A549 (cell line): ENCODE results near the gene TNFAIP8. TPM values are rescaled to one million over a fixed set of nuclear protein-coding genes. Genes with fewer than 3 reads are reported as not detected.

Source experiments
- ATAC-seq, 2 experiments: fragments of 200-7000 bp in 1 of 2; fragments of >200 bp in 1 of 2; cut with Nextera tagmentation in 1 of 2; cut with Tn5 transposase in 1 of 2; 3 replicates each; pipeline versions ENCODE4 v1.8.0 to v1.9.1; 2018 to 2020; ENCODE audit warnings: mild to moderate bottlenecking in 1 of 2, moderate library complexity in 1 of 2
- CTCF ChIA-PET: fragments of 300-600 bp; sonication (Branson Sonifier 250); formaldehyde crosslinking; extraction: SDS; loops from one replicate; lab custom pipeline; 2021; ENCODE audit warnings: antibody characterized with exemption, inconsistent platforms; lab: Yijun Ruan, JAX
- POLR2A ChIA-PET: fragments of 350-600 bp; formaldehyde crosslinking; extraction: SDS; loops from one replicate; lab custom pipeline; 2021; ENCODE audit warnings: antibody characterized with exemption, inconsistent platforms; lab: Yijun Ruan, JAX
- DNase-seq, 2 experiments: peaks; one replicate each; pipeline versions ENCODE4 v3.0.0 to v3.0.0-alpha.2; 2011 to 2016; ENCODE audit warnings: low read depth in 1 of 2, low spot score in 1 of 2
- FAIRE-seq: peaks from 2 replicates; lab custom pipeline; 2011; peaks lifted over from hg19 to GRCh38; lab: Jason Lieb, UNC
- H3K27ac ChIP-seq, 2 experiments: fragments of >200 bp; sonication (Bioruptor Twin); formaldehyde crosslinking; 3 replicates each; pipeline ENCODE4 v1.5.1; 2016 to 2017
- H3K4me1 ChIP-seq: fragments of >200 bp; sonication (Bioruptor Twin); formaldehyde crosslinking; 3 replicates; pipeline ENCODE4 v1.6.1; 2016
- H3K4me2 ChIP-seq: fragments of >200 bp; sonication (Bioruptor Twin); formaldehyde crosslinking; 3 replicates; pipeline ENCODE4 v1.6.1; 2016
- H3K4me3 ChIP-seq: fragments of >200 bp; sonication (Bioruptor Twin); formaldehyde crosslinking; 3 replicates; pipeline ENCODE4 v1.5.1; 2016
- H3K9me3 ChIP-seq: fragments of >200 bp; sonication (Bioruptor Twin); formaldehyde crosslinking; 3 replicates; pipeline ENCODE4 v1.6.1; 2016
- CEBPB ChIP-seq, 2 experiments: fragments of >200 bp in 1 of 2; sonication (Bioruptor Twin) in 1 of 2; formaldehyde crosslinking in 1 of 2; IDR thresholded peaks; 2 replicates each; pipeline ENCODE4 v1.6.1; 2012 to 2016
- CHD4 ChIP-seq: fragments of 200-600 bp; sonication (generic); IDR thresholded peaks from 2 replicates; pipeline ENCODE4 v1.6.1; 2016; ENCODE audit warnings: antibody characterized with exemption, mild to moderate bottlenecking, borderline replicate concordance
- CTCF ChIP-seq: fragments of >200 bp; sonication (Bioruptor Twin); formaldehyde crosslinking; IDR thresholded peaks from 3 replicates; pipeline ENCODE4 v1.5.1; 2016
- EHMT2 ChIP-seq: fragments of 200-600 bp; sonication (generic); IDR thresholded peaks from 2 replicates; pipeline ENCODE4 v1.6.1; 2016; ENCODE audit warnings: antibody characterized with exemption, low read depth, mild to moderate bottlenecking, moderate library complexity
- ELK1 ChIP-seq: fragments of 150-350 bp; IDR thresholded peaks from 2 replicates; pipeline ENCODE4 v1.6.1; 2014; ENCODE audit warnings: low read depth, mild to moderate bottlenecking, low read length
- FOSL2 ChIP-seq, 2 experiments: fragments of 450-650 bp in 1 of 2; fragments of >200 bp in 1 of 2; sonication (Bioruptor Twin) in 1 of 2; formaldehyde crosslinking; IDR thresholded peaks; 2 replicates each; pipeline versions ENCODE4 v1.5.0 to v1.6.1; 2016 to 2020; ENCODE audit warnings: mild to moderate bottlenecking in 1 of 2, moderate library complexity in 1 of 2
- FOXS1 ChIP-seq: fragments of 250-450 bp; sonication (Bioruptor Pico); IDR thresholded peaks from 2 replicates; pipeline ENCODE4 v1.5.0; 2020; ENCODE audit warnings: mild to moderate bottlenecking, moderate library complexity
- HEYL ChIP-seq: fragments of 250-450 bp; sonication (Bioruptor Pico); IDR thresholded peaks from 2 replicates; pipeline ENCODE4 v1.8.0; 2021; ENCODE audit warnings: mild to moderate bottlenecking, moderate library complexity
- HMGXB4 ChIP-seq: fragments of 250-450 bp; sonication (Bioruptor Pico); IDR thresholded peaks from 2 replicates; pipeline ENCODE4 v1.5.0; 2021; ENCODE audit warnings: mild to moderate bottlenecking, moderate library complexity, borderline replicate concordance
- HOXB5 ChIP-seq: fragments of 250-450 bp; sonication (Bioruptor Pico); IDR thresholded peaks from 2 replicates; pipeline ENCODE4 v1.5.0; 2020; ENCODE audit warnings: mild to moderate bottlenecking, moderate library complexity
- KDM1A ChIP-seq: fragments of 200-600 bp; sonication (generic); IDR thresholded peaks from 2 replicates; pipeline ENCODE4 v1.6.1; 2016; ENCODE audit warnings: low read depth, mild to moderate bottlenecking
- KDM5A ChIP-seq: fragments of 200-600 bp; sonication (generic); IDR thresholded peaks from 2 replicates; pipeline ENCODE4 v1.6.1; 2016; ENCODE audit warnings: antibody characterized with exemption, mild to moderate bottlenecking
- MAZ ChIP-seq: fragments of 150-350 bp; IDR thresholded peaks from 2 replicates; pipeline ENCODE4 v1.6.1; 2014; ENCODE audit warnings: antibody characterized with exemption, low read depth, low read length, borderline replicate concordance
- NFE2L2 ChIP-seq: fragments of 150-350 bp; conservative IDR thresholded peaks from 2 replicates; pipeline ENCODE4 v1.6.1; 2014; ENCODE audit warnings: low read length
- NR3C1 ChIP-seq: fragments of >200 bp; sonication (Bioruptor Twin); formaldehyde crosslinking; IDR thresholded peaks from 3 replicates; pipeline ENCODE4 v1.6.1; 2017
- POLR2A ChIP-seq: IDR thresholded peaks from 2 replicates; pipeline ENCODE4 v1.6.1; 2012; ENCODE audit warnings: mild to moderate bottlenecking, low read length
- POLR2AphosphoS2 ChIP-seq: conservative IDR thresholded peaks from 2 replicates; pipeline ENCODE4 v1.6.1; 2012; ENCODE audit warnings: low read length, improper control_type of control experiment, inconsistent platforms
- RAD21 ChIP-seq, 2 experiments: fragments of >200 bp in 1 of 2; sonication (Bioruptor Twin) in 1 of 2; formaldehyde crosslinking in 1 of 2; IDR thresholded peaks in 1 of 2; conservative IDR thresholded peaks in 1 of 2; 2 replicates in 1 of 2; 3 replicates in 1 of 2; pipeline ENCODE4 v1.6.1; 2012 to 2018; ENCODE audit warnings: inconsistent platforms in 1 of 2
- RARB ChIP-seq: fragments of 250-450 bp; sonication (Bioruptor Pico); IDR thresholded peaks from 2 replicates; pipeline ENCODE4 v1.8.0; 2021; ENCODE audit warnings: mild to moderate bottlenecking, moderate library complexity
- RCOR1 ChIP-seq: fragments of 150-350 bp; IDR thresholded peaks from 2 replicates; pipeline ENCODE4 v1.6.1; 2014; ENCODE audit warnings: antibody characterized with exemption, low read length, low read depth
- REST ChIP-seq: fragments of 200-600 bp; sonication (generic); IDR thresholded peaks from 2 replicates; pipeline ENCODE4 v1.6.1; 2016; ENCODE audit warnings: antibody characterized with exemption, mild to moderate bottlenecking, moderate library complexity
- RFX5 ChIP-seq: fragments of 450-650 bp; IDR thresholded peaks from 2 replicates; pipeline ENCODE4 v1.7.1; 2014; ENCODE audit warnings: antibody characterized with exemption, mild to moderate bottlenecking, moderate library complexity
- RNF2 ChIP-seq: fragments of 200-600 bp; sonication (generic); IDR thresholded peaks from 2 replicates; pipeline ENCODE4 v1.6.1; 2016; ENCODE audit warnings: low read depth, mild to moderate bottlenecking, antibody characterized with exemption, moderate library complexity, borderline replicate concordance
- SMC3 ChIP-seq: fragments of >200 bp; sonication (Bioruptor Twin); formaldehyde crosslinking; IDR thresholded peaks from 3 replicates; pipeline ENCODE4 v1.6.1; 2018; ENCODE audit warnings: inconsistent platforms
- TFCP2L1 ChIP-seq: fragments of 250-450 bp; sonication (Bioruptor Pico); IDR thresholded peaks from 2 replicates; pipeline ENCODE4 v1.5.0; 2021; ENCODE audit warnings: mild to moderate bottlenecking
- WGBS: methylation state at CpG from one replicate; pipeline ENCODE4 v1.1.6; 2017; ENCODE audit errors: missing lambda C conversion rate; 5-methylcytosine and 5-hydroxymethylcytosine counted together
- polyA plus RNA-seq, 4 experiments: library from polyadenylated mRNA; depleted of rRNA in 3 of 4; stranded (reverse); fragments of >200 nt; fragmentation: RNase III in 1 of 4; extraction: RNeasy Plus Mini Kit Qiagen cat#74134 plus additional on column Dnase treatment in 1 of 4; gene quantifications; 2 replicates in 3 of 4; 3 replicates in 1 of 4; pipeline ENCODE4 v1.2.3, GENCODE V29; 2011 to 2017
- TF ChIP-seq, protein P1 (sequence below): IDR thresholded peaks from 2 replicates; pipeline ENCODE4 v1.6.1; 2012

TNFAIP8 gene
- polyA plus RNA-seq, 2 of the 4 experiments (the other 2 are of a cell fraction), result 34.9 to 35.7 TPM

DNA sequence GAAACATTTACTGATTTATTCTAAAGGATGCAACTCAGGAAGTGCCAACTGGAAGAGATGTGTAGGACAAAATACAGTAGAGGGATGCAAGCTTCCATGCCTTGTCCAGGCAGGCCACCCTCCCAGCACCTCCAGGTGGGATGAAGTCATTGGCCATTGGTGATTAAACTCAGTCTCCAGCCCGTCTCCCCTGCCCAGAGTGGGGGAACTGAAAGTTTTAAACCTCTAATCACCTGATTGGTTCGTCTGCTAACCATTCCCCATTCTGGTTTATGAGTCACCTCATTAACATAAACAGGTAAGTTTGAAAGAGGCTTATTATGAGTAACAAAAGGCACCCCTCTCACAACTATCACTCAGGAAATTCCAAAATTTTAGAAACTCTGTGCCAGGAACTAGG is 8.1 kb downstream of the TNFAIP8 start:
- DNase-seq, result no peak
- POLR2A ChIA-PET, result no interaction called here
- Histone ChIP-seq H3K9me3 (no peaks in the 10 kb centered on the region), H3K4me3 (no peak overlapping the region)
- no peak for ATAC-seq
- TF ChIP-seq NFE2L2 (no peak), KDM1A (no peak), RARB (CRISPR knock-in tag) (no peak), CHD4 (no peak), KDM5A (no peak), POLR2AphosphoS2 (no peak), EHMT2 (no peak), REST (no peak), HEYL (no peak), CEBPB (IDR thresholded peaks at IDR 0.05) (no peak), SMC3 (no peak), RAD21 (conservative IDR thresholded peaks at IDR 0.05 in 1 of 2, IDR thresholded peaks at IDR 0.05 in 1 of 2) (no peak), HOXB5 (CRISPR knock-in tag) (no peak), TFCP2L1 (CRISPR knock-in tag) (no peak), NR3C1 (no peak)
- TF ChIP-seq, protein P1, sequence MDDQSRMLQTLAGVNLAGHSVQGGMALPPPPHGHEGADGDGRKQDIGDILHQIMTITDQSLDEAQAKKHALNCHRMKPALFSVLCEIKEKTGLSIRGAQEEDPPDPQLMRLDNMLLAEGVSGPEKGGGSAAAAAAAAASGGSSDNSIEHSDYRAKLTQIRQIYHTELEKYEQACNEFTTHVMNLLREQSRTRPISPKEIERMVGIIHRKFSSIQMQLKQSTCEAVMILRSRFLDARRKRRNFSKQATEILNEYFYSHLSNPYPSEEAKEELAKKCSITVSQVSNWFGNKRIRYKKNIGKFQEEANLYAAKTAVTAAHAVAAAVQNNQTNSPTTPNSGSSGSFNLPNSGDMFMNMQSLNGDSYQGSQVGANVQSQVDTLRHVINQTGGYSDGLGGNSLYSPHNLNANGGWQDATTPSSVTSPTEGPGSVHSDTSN, result no peak
- TF ChIP-seq, all 56 proteins: peak for 0
- H3K4me1 ChIP-seq, result peaks cover 22% of the 10 kb centered on the region
- CTCF ChIA-PET, result interaction anchor here (0.5 to 1.4 kb wide), 2 partner anchors 20 to 61 kb away, joined by 3 to 4 read pairs; no protein-coding TSS in a partner anchor
- no peak overlapping the region for H3K27ac ChIP-seq
- no peak for FAIRE-seq
- 94% methylated on average over 2 of the region's 2 CpGs for whole genome bisulfite sequencing
- no peak overlapping the region for H3K4me2 ChIP-seq

DNA sequence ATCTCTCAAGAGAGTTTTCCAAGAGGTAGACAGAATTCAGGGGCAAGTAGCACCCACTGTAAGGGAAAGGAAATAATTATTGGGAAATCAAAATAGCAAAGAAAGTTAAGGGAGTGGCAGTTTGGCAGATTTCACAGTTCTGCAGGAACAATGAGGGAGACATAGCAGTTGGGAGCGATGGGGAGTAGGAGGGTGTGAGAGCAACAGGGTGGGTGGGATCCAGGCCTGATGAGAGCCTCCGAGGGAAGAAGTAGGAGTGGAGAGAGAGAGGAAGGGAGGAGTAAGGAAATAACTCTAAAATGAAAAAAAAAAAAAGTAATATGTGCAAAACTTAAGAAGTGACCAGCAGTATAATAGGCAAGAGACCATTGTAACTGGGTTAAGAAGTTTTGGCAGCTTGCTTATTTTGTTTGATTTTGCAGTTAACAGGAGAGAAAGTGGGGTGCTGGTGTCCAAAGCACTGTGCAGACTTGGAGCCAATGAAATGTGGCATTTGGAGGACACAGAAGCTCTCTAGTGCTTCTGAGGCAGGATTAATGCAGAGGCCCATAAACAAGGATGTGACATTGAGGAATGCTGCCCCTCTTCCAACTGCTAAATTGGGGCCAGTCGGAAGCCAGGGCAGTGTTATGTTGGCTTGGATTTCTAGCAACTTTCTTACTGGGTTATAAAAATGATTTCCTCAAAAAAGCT is 10.2 kb downstream of the TNFAIP8 start:
- H3K27ac ChIP-seq, result no peak overlapping the region
- CTCF ChIA-PET, result interaction anchor here (0.8 to 1.7 kb wide), 4 partner anchors 24 to 378 kb away, joined by 3 to 4 read pairs (median 3); partner anchors contain the start of gene DTWD2
- 86% methylated on average over 3 of the region's 3 CpGs for WGBS
- DNase-seq, result no peak
- H3K9me3 ChIP-seq, result no peaks in the 10 kb centered on the region
- POLR2A ChIA-PET, result no interaction called here
- ATAC-seq, result no peak
- H3K4me1 ChIP-seq, result peaks cover 8% of the 10 kb centered on the region; the same call in 2 of the 3 replicates
- H3K4me2 ChIP-seq, result no peak overlapping the region
- H3K4me3 ChIP-seq, result no peak overlapping the region
- no peak for FAIRE-seq
- TF ChIP-seq ELK1 (no peak), TFCP2L1 (CRISPR knock-in tag) (no peak), HMGXB4 (no peak), CTCF (no peak), EHMT2 (no peak), RNF2 (no peak), RFX5 (no peak), FOSL2 (IDR thresholded peaks at IDR 0.05) (no peak), FOSL2 (CRISPR knock-in tag; IDR thresholded peaks at IDR 0.05) (no peak), NR3C1 (no peak), FOXS1 (CRISPR knock-in tag) (no peak), HEYL (no peak), RAD21 (conservative IDR thresholded peaks at IDR 0.05 in 1 of 2, IDR thresholded peaks at IDR 0.05 in 1 of 2) (no peak), MAZ (no peak), RCOR1 (no peak), SMC3 (no peak), POLR2A (no peak)
